SKM-1 treated with dmso at 0.1 percent for 144 hours (cell line): Measurements from ENCODE around the gene ROS1.

Experiments used
- DNase-seq: peaks from one replicate; lab custom pipeline; 2025; ENCODE audit not compliant: unreplicated experiment; lab: John Stamatoyannopoulos, UW

ROS1 gene

DNA sequence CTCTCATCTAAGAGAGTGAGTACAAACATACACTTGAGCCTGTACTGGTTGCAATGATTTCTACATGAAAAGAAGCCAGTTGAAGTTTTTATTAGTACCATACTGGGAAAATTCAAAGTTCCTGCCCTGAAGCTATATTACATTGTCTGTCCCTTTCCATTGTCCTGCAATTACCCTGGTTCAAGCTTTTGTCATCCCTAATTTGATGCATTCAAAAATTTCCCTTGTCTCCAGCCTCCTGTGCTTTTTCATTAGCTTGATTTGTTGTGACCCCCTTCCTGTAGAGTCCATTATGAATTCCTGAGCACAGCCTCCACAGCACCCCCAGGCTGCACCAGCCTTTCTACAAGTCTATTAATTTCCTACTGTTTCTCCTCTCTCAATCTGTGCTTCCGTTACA lies 114.0 kb downstream of the ROS1 start:
- DNase-seq: no peak

DNA sequence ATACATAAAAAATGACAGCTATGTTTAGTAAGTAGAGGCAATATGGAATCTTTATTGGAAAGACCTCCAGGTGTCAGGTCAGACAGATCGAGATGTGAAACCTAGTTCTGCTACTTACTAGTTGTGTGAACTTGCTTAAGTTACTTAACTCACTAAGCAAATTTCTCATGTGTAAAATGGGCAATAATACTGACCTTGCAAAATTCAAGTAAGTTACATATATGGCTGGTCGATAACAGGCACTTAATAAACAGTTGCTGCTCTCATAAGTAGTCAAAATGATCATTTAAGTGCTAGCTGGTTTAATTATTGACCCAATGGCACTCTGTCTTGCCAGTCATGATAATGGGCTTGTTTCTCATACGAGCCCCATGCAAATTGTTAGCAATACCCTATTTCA lies 114.4 kb downstream of the ROS1 start:
- no peak for DNase-seq

DNA sequence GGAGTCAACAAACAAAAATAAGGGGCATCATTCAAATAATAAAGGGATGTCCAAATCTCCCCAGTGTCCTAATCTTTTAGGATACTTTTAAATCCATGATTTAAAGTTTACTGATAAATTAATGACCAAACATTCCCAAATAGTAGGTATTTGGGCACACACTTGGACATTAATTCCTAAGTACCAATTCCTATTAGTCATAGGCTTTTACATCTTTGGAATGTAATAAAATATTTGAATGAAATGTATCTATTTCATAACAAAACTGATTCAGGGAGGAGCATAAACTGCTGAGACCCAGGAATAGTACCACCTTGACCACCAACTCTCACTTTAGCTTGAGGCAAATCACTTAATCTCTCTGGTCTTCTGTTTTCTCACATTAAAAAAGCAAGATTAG lies 116.1 kb downstream of the ROS1 start:
- DNase-seq: no peak

DNA sequence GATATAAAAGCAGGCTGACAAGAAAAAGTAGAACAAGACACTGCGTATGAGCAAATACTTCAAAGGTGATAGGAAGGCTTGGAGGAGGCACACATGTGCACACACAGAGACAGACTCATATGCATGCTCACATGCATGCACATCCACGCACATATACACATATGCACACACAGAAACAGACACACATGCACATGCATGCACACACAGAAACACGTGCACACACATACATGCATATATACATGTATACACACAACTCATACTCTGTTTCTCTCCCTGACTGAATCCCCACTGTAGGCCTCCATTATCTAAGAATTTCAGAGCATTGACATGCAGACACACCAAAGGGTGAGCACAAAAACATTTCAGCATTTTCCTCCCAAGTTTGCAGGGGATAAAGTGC lies 116.7 kb downstream of the ROS1 start:
- DNase-seq: no peak

DNA sequence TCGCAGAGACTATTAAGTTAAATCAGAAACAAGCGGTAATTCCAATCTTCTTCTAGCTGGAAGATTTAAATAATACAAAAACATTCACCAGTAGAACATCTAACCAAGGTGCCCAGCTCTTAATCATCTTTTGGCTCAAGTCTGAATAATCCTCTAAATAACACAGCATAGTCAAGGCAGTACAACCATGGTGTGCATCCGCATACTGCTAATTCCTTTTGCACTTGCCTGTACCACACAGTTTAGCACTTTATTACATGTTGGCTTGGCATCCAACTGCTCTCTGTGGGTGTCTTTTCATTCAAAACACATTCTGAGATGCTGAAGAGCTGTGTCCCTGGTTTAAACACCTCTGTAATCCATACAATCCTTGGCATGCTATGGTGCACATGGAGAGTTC lies 118.1 kb downstream of the ROS1 start:
- no peak for DNase-seq

DNA sequence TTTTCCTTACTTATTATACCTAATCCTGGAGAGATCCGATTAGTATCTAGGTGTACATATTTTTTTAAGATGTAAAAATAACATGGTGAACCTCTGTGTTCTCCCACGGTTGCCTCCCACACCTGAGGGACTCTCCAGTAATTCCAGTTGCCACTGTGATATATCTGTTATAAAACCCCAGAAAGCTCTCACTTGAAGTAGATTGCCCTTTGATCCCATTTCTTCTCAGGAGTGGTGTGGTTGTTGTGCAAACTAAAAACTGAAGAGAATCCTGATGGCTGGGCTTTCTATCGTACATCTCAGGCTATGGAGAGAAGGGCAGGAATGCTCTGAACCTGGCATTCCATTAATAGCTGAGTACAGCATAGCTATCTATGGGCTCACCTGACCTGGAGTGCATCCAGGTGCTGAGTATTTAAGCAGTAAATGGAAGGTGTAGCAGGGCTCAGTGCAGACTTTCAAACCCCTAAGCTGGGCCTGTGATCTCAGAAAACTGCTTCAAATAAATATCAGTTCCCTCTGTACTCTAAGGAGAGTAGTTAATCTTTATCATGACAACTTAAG lies 119.4 kb downstream of the ROS1 start:
- DNase-seq: no peak

DNA sequence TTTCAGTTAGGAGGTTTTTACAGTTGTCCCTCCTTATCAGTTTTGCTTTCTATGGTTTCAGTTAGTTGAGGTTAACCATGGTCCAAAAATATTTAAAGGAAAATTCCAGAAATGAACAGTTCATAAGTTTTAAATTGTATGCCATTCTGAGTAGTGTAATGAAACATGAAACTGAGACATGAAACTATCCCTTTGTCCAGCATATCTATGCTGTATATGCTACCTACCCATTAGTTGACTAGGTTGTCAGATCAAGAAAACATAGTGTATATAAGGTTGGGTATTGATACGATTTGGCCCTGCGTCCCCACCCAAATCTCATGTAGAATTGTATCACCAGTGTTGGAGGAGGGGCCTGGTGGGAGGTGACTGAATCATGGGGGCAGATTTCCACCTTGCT lies 121.3 kb downstream of the ROS1 start:
- DNase-seq: no peak

DNA sequence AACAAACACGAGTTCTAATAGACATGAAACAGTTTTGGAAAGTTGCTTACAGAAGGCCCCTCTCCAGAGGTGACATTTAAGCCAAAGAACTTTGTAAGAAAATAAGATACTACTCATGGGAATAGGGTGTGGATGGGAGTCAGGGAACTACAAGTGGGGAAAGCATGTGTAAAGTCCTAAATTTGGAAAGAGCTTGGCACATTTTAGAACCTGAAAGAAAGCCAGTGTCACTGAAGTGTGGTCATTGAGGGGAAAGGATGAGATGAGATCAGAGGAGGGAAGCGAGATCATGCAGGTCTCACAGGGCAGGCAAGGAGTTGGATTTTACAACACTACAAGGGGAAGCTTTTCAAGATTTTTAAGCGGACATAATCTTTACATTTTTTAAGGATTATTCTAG lies 122.4 kb downstream of the ROS1 start:
- no peak for DNase-seq

DNA sequence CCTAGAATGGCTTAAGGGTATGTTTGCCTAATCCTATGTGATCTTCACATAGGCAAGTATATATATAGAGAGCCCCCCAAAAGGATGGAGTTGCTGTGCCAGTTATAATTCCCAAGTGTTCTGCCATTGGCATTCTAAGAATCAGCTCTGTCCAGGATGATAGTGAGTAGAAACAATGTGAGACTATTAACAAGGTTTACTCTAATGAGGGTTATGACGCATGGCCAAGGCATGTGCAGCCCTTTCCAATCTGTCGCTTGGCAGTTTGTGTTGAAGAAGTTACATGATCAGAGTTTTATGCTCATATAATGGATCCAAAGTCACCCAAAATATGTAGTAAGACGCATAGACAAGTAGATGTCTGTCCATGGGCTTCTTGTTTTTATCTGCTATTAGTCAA lies 126.8 kb downstream of the ROS1 start:
- no peak for DNase-seq

DNA sequence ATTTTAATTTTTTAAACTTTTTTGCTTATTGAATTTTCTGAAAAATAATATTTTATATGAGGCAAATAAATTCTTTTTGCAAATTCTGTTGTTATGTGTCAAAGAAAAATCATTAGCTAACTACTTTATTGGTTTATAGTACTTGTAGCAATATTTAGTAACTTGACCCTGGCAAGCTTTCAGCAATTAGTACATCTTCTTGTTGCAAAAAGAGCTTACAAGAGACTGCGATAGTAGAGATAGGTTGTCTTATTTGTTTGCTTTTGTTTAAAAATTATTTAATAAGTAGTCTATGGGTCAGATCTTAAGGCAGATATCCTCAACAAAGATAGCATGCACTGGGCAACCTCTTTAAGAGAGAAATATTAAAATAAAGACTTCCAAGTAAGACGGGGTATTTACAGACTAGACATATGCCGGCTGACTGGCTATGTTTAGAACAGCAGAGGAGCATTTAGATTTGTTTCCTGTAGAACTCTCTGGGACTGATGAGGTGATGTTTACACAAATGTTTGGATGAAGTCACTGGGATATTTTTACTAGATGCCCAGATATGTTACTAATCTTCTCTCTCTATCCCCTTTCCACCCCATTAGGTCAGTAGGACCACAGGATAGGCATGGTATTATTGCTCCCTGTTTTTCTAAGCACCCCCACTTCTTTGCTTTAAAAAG lies 135.4 kb downstream of the ROS1 start:
- no peak for DNase-seq

DNA sequence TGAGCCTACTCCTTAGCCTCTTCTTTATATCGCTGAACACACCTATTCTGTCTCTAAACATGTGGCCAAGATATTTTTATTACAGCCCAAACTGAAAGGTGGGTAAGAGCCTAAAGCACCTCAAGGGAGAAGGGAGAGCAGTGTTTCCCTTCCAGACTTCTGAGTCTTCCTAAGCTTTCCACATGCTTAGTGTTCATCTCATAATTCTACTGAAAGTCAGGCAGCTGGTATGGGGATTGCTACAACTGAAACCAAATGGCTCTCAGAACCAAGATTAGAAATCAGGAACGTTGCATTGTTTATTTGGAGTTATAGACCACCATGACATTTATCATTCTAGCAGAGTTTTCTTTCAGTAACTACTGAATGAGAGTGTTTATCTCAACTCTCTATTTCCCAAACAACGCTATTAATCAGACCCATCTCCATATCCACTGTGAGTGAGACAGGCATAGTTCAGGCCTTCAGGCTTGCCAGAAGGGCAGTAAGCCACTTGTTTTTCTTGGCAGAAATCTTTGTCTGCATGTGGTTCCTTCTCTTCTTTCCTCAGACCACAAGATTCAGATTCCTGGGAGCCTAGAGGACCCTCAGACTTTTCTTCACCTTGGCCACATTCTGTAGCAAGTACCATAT lies 137.5 kb downstream of the ROS1 start:
- no peak for DNase-seq

DNA sequence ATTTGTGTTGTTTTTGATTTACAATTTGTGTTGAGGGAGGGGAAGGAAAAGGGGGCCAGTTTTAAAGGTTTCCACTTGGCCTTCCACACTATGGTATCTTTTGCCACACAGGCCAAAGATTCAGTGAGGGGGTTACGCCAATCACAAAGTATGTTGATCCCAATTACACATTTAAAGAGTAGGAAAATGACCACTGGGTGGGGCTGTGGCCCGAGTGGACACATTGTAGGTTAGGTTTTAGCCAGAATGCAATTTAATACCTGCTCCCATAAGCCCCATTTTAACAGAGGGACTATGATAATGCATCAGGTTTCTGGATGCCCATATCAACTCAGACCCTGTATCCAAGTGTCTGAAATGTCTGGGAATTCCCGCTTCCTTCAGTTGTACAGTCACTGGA lies 144.8 kb downstream of the ROS1 start:
- DNase-seq: no peak

DNA sequence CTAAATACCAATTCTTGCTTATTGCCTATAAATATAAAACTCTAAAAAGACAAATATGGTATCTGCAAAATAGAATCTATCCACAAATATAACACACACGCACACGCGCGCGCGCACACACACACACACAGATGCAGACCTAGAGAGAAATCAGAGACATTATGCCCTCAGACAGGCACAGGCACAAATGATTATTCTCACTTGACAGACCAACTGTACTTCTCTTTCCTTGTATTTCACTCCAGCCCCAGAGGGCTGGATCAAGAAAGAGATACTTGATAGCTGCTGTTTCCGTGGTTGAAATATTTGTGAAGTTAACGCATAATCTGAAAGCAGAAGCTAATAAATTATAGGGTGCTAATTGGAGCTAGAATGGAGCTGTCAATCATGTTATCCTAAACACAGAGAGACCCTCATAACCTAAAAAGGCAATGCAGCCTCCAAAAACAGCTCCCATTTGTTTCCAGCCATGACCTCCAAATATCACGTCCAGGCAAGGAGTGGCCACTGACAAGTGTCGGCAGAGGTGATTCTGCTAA lies 148.9 kb downstream of the ROS1 start:
- no peak for DNase-seq

DNA sequence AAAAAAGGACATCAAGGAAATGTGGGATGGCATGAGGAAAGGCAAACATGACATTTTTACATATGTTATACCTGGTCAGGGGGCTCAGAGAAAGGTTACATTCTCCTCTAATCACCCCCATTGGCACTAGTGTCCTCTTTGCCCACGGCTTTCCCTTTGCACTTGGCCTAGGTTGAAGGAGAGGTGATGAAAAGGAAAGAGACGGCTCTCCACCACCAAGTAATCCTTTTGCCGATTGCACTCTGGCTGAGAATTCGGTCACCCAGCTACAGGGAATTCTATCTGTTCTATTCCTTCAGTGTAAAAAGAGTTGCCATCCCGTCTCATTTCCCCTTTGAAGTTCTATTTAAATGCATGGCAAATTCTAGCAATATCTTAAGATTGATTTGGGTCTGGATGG lies 150.0 kb downstream of the ROS1 start:
- no peak for DNase-seq

DNA sequence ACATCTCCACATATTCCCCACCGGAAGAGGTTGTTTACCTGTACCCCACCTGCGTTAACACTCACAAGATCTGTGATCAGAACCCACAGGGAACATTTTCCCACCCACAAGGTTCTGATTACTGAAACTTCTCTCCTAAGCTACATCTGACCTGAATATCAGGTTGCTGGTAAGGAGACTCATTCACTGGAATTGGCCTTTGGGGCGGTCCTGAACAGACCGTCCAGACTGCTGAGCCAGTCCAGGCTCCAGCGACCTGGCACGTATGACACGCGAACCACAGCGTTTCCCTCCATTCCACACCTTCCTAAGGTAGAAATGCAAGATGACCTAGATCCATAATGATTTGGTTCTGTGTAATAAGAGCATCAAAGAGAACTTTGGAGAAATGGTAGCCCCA lies 150.5 kb downstream of the ROS1 start:
- no peak for DNase-seq

DNA sequence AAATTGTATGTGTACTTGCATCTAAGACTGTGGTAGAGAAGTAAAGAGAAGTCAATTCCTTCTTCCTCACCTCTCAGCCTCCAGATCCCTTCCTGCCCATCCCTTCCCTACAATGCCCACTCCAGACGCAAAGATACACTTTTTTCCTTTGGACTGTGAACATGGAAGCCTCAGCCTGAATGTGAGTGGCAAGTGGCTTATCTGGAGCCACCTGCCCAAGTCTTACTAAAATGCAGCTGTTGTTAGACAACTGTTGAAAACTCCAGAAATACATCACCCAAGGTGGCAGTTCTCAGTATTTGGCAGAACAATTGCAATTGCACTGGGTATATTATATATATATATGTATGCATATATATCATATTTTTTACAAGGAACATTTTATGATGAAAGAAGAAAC lies 152.9 kb downstream of the ROS1 start:
- no peak for DNase-seq

DNA sequence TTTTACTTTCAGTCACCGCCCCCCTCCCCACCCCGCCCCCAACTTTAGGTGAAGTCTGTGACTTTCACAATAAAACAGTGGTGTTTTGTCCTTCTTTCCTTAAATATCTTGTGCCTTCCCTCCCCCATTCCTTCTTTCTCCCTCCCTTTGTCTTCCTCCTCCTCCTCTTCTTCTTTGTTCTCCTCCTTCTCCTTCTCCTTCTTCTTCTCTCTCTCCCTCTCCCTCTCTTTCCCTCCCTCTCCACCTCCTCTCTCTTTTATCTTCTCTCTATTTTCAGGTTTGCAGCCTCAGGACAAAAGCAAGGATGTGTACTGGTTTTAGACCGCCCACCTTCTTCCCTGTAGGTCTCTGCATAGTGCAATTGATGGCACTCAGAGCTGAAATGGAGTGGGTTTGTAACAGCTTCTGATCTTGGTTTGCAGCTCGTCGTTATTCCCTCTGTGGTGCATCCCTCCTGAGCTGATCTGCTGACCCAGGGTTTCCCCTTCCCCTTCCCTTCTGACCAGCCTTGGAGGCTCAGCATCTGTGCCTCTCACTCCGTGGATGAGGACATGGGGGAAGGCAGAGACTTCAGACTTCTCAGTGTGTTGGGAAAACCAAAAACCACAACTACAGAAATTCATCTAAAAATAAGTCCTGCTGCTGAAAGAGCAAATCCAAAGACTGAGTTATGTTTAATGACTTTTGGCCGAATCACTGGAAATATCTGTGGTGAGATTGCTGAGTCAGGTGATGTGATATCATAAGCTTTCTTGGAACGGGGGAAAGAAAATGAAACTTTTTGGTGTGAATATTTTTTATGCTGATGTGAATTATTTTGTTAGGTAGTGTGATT lies 153.5 kb downstream of the ROS1 start:
- no peak for DNase-seq

DNA sequence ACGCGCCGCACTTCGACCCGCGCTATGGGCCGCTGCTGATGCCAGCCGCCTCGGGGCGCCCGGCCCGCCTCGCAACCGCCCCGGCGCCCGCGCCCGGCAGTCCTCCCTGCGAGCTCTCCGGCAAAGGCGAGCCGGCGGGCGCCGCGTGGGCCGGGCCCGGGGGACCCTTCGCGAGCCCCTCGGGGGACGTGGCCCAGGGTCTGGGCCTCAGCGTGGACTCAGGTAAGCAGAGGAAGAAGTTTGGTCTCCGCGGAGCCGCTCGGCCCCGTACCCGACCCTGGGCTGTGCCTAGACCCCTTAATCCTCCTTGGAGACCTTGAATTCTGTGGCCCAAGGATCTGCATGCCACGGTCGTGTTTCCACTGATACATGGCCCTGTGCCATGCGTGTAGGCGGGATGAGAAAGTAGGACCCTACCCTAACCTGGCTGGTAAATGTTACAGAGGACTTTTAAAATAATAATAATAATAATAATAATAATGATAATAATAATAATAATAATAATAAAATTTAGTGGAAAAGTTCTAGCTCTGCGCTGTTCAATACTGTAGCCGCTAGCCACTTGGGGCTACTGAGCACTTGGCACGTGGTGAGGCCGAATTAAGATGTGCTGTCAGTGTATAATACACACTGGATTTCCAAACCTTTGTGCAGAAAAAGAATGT lies 154.8 kb downstream of the ROS1 start:
- no peak for DNase-seq

DNA sequence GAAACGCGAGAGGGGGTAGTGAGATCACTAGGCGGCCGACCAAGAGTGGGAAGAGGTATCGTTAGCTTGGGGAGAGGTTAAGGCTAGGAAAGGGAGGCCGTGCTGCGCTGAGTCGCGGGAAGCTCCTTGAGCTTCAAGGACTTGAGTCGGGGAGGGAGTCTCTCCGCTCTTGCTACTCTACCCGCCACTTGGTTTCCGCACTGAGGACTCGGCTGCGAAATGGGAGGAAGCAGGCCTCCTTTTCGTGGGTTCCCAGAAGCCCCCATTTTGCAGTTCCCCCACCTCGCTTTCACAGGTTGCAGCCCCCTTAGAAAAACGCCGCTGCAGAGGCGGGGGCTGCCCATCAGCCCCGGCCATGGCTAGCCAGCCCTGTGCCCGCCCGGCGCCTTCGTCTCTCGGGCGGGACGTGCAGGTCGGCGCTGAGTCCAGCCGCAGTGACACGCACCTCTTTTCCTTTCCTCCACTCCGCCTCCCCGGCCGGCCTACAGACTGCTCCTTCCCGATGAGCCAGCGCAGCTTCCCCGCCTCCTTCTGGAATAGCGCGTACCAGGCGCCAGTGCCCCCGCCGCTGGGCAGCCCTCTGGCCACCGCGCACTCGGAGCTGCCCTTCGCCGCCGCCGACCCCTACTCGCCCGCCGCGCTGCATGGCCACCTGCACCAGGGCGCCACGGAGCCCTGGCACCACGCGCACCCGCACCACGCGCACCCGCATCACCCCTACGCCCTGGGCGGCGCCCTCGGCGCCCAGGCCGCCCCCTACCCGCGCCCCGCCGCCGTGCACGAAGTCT lies 155.5 kb downstream of the ROS1 start:
- DNase-seq: no peak

DNA sequence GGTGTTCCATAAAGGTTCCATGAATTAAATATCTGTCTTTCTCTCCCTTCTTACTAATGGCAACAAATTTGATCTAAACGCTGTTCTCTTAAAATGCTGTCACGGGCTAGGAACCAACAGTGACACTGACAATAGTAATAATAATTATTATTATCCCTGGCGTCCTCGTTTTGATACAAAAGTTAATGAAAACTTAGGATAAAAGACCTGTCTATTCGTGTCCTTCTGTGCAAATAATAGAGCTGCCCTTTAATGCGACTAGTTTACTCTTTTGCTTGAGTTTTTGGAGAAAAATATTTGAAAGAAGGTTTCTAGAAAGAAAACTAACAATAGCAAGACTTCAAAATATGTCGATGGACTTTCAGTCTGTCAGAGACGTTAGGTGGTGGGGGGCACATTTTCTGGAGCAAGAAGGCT lies 156.1 kb downstream of the ROS1 start:
- no peak for DNase-seq
